OCI-LY7 (cell line): ENCODE measurements around the gene ARMC9. TPM values are rescaled to one million over a fixed set of nuclear protein-coding genes. Genes with fewer than 3 reads are reported as not detected.
"Not testable (repeated sequence)": the region's sequence is repeated elsewhere in the genome, so short reads cannot be mapped to it uniquely, and the experiment has no call there.

ENCODE experiments used
- BruUV-seq: library from RNA; stranded (reverse); fragments of 400-500 nt; replicated peaks from 2 replicates; lab custom pipeline; 2021; lab: Mats Ljungman, UMichigan
- CTCF ChIA-PET: fragments of 300-600 bp; sonication (Branson Sonifier 250); formaldehyde crosslinking; loops from one replicate; lab custom pipeline; 2022; ENCODE audit warnings: antibody characterized with exemption; ENCODE audit not compliant: unreplicated experiment; lab: Charles Lee
- POLR2A ChIA-PET: fragments of 300-600 bp; sonication (Branson Sonifier 250); formaldehyde crosslinking; loops from one replicate; lab custom pipeline; 2022; ENCODE audit warnings: antibody characterized with exemption; lab: Charles Lee
- DNase-seq: peaks from one replicate; pipeline ENCODE4 v3.0.0-alpha.2; 2015; ENCODE audit warnings: low spot score
- H2AFZ ChIP-seq: fragments of 200-600 bp; sonication (generic), shearing (Covaris generic); 2 replicates; pipeline ENCODE4 v1.6.1; 2014; ENCODE audit warnings: mild to moderate bottlenecking, antibody characterized with exemption, low read length, moderate library complexity
- H3K27ac ChIP-seq: fragments of 200-600 bp; sonication (generic); 2 replicates; pipeline ENCODE4 v1.5.1; 2014; ENCODE audit warnings: mixed run types, low read depth, mild to moderate bottlenecking, moderate library complexity, low read length, inconsistent platforms; ENCODE audit not compliant: poor library complexity, severe bottlenecking
- H3K36me3 ChIP-seq: fragments of 200-600 bp; sonication (generic); 2 replicates; pipeline ENCODE4 v1.6.1; 2014; ENCODE audit warnings: mild to moderate bottlenecking, antibody characterized with exemption, low read length, moderate library complexity, mixed read lengths; ENCODE audit not compliant: insufficient read depth
- H3K4me1 ChIP-seq: fragments of 200-600 bp; sonication (generic); 2 replicates; pipeline ENCODE4 v1.5.1; 2014; ENCODE audit warnings: mild to moderate bottlenecking, low read length; ENCODE audit not compliant: insufficient read depth, poor library complexity, severe bottlenecking
- H3K4me2 ChIP-seq: fragments of 200-600 bp; sonication (generic); 2 replicates; pipeline ENCODE4 v1.6.1; 2014; ENCODE audit warnings: mild to moderate bottlenecking, low read length
- H3K4me3 ChIP-seq: fragments of 200-600 bp; sonication (generic); 2 replicates; pipeline ENCODE4 v1.5.1; 2014; ENCODE audit warnings: mild to moderate bottlenecking, low read depth, low read length; ENCODE audit not compliant: poor library complexity, severe bottlenecking
- H3K79me2 ChIP-seq: fragments of 200-600 bp; sonication (generic); 2 replicates; pipeline ENCODE4 v1.6.1; 2016; ENCODE audit warnings: low read depth, mild to moderate bottlenecking, low read length, moderate library complexity, mixed read lengths; ENCODE audit not compliant: insufficient read depth
- H3K9me2 ChIP-seq: fragments of 200-600 bp; sonication (generic); 2 replicates; pipeline ENCODE4 v1.6.1; 2016; ENCODE audit warnings: mild to moderate bottlenecking, low read length, mixed read lengths; ENCODE audit not compliant: insufficient read depth
- H3K9me3 ChIP-seq: fragments of 200-600 bp; sonication (generic); 2 replicates; pipeline ENCODE4 v1.6.1; 2014; ENCODE audit warnings: mild to moderate bottlenecking, mixed run types, low read length, mixed read lengths
- H4K20me1 ChIP-seq: fragments of 200-600 bp; sonication (generic); 2 replicates; pipeline ENCODE4 v1.6.1; 2014; ENCODE audit warnings: mild to moderate bottlenecking, antibody characterized with exemption, low read length, moderate library complexity, mixed read lengths; ENCODE audit not compliant: insufficient read depth
- CTCF ChIP-seq: fragments of 200-600 bp; sonication (generic); conservative IDR thresholded peaks from 2 replicates; pipeline ENCODE4 v1.5.1; 2014; ENCODE audit warnings: mild to moderate bottlenecking, antibody characterized with exemption, low read length, moderate library complexity, mixed read lengths
- EZH2phosphoT487 ChIP-seq: fragments of 200-600 bp; sonication (generic); IDR thresholded peaks from 2 replicates; pipeline ENCODE4 v1.6.1; 2018; ENCODE audit warnings: low read depth, borderline replicate concordance, mild to moderate bottlenecking, mixed run types, antibody characterized with exemption, low read length, moderate library complexity, mixed read lengths
- intact Hi-C: fragments of 100-400 bp; cut with micrococcal nuclease; formaldehyde crosslinking; loops from one replicate; pipeline ENCODE4 v1.10.0; 2022; ENCODE audit not compliant: unreplicated experiment
- total RNA-seq, 2 experiments: library from RNA; depleted of rRNA in 1 of 2; stranded (reverse); fragments of >200 nt in 1 of 2; shearing (Covaris generic) in 1 of 2; gene quantifications; 2 replicates each; pipeline ENCODE4 v1.2.3, GENCODE V29; 2014 to 2022

ARMC9 gene
- total RNA-seq, 2 experiments from 2014 or later: 6.6 to 12.2 TPM

GRCh38 chr2:231191896-231192872, 6.2 kb upstream of the ARMC9 start:
- POLR2A ChIA-PET: no interaction called here
- intact Hi-C loops: no loop called here

DNA sequence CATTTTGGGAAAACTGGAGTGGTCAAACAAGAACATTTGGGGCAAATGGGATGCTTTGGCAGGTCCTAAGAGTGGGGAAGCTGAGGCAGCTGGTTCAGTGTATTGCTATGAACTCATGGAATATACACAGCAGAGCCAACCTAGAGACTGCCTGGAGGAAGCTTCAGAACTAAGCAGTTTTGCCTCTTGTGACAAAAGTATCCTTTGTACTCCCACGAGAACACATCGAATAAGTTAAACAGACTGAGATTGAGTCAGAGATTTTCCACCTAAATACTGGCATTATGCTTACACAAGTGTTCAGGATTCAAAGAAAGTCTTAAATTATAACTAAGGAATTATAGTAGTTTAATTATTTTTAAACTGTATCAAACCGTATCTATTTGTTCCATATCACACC, 5.2 kb upstream of the ARMC9 start:
- H4K20me1 ChIP-seq: no peaks in the 10 kb centered on the region
- no peaks in the 10 kb centered on the region for H3K79me2 ChIP-seq
- H3K9me2 ChIP-seq: no peaks in the 10 kb centered on the region
- intact Hi-C loops: no loop called here
- no peaks in the 10 kb centered on the region for H3K9me3 ChIP-seq
- H3K4me2 ChIP-seq: no peak overlapping the region
- DNase-seq: no peak
- peaks cover 6% of the 10 kb centered on the region for H3K4me1 ChIP-seq
- no peak overlapping the region for H3K27ac ChIP-seq
- POLR2A ChIA-PET: no interaction called here
- CTCF ChIA-PET: no interaction called here
- no TSS peak for BruUV-seq
- H3K4me3 ChIP-seq: no peak overlapping the region
- no peaks in the 10 kb centered on the region for H3K36me3 ChIP-seq
- no peak overlapping the region for H2AFZ ChIP-seq
- TF ChIP-seq EZH2phosphoT487 (no peak), CTCF (no peak)

More at GRCh38 chr2:231191896-231192872, 6.2 kb upstream of the ARMC9 start:
- Histone ChIP-seq H3K4me2 (no peak overlapping the region), H3K79me2 (no peaks in the 10 kb centered on the region), H3K36me3 (no peaks in the 10 kb centered on the region), H2AFZ (no peak overlapping the region), H3K4me3 (no peak overlapping the region), H3K27ac (no peak overlapping the region), H3K4me1 (no peaks in the 10 kb centered on the region), H3K9me3 (no peaks in the 10 kb centered on the region), H3K9me2 (no peaks in the 10 kb centered on the region), H4K20me1 (no peaks in the 10 kb centered on the region)
- peak; percentile 20 for DNase-seq
- TF ChIP-seq CTCF (peak; percentile 59), EZH2phosphoT487 (no peak)
- BruUV-seq: no TSS peak
- CTCF ChIA-PET: no interaction called here

GRCh38 chr2:231196592-231196991, 1.8 kb upstream of the ARMC9 start:
- no peak overlapping the region for H3K4me2 ChIP-seq
- no peaks in the 10 kb centered on the region for H4K20me1 ChIP-seq
- intact Hi-C loops: no loop called here
- no peaks in the 10 kb centered on the region for H3K79me2 ChIP-seq
- no TSS peak for BruUV-seq
- no peaks in the 10 kb centered on the region for H3K9me2 ChIP-seq
- no peak for DNase-seq
- no peak overlapping the region for H3K4me3 ChIP-seq
- no peaks in the 10 kb centered on the region for H3K36me3 ChIP-seq
- H3K4me1 ChIP-seq: peaks cover 10% of the 10 kb centered on the region
- no peak overlapping the region for H2AFZ ChIP-seq
- H3K27ac ChIP-seq: no peak overlapping the region
- POLR2A ChIA-PET: interaction anchor here (0.6 to 1.6 kb wide), 5 partner anchors 16 to 116 kb away, joined by 3 to 7 read pairs (median 3); no protein-coding TSS in a partner anchor
- TF ChIP-seq EZH2phosphoT487 (no peak), CTCF (no peak)
- H3K9me3 ChIP-seq: no peaks in the 10 kb centered on the region
- CTCF ChIA-PET: interaction anchor here (1.1 kb wide), 1 partner anchor 28 kb away, joined by 3 read pairs; no protein-coding TSS in a partner anchor

DNA sequence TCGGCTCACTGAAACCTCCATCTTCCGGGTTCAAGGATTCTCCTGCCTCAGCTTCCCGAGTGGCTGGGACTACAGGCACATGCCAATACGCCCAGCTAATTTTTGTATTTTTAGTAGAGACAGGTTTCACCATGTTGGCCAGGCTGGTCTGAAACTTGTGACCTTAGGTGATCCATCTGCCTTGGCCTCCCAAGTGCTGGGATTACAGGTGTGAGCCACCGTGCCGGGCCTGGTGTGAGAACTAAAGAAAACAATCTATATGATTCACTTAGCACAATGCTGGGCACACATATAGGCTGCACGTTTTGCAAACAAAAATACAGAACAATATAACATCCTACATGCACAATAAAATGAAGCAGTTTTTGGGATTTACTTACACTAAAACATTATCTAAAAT, 1.2 kb upstream of the ARMC9 start:
- H2AFZ ChIP-seq: peak overlapping the region; percentile 86; the same call in 1 of the 2 replicates
- ChIA-PET POLR2A (interaction anchor here (1.1 to 1.6 kb wide), 4 partner anchors 17 to 69 kb away, joined by 3 to 7 read pairs (median 4); no protein-coding TSS in a partner anchor), CTCF (interaction anchor here (1.1 kb wide), 1 partner anchor 27 kb away, joined by 3 read pairs; no protein-coding TSS in a partner anchor)
- H3K79me2 ChIP-seq, H4K20me1 ChIP-seq, H3K27ac ChIP-seq, H3K4me3 ChIP-seq, intact Hi-C loops, H3K9me3 ChIP-seq, BruUV-seq, H3K9me2 ChIP-seq, DNase-seq, H3K4me2 ChIP-seq, H3K36me3 ChIP-seq: not testable (repeated sequence)
- H3K4me1 ChIP-seq: peaks cover 10% of the 10 kb centered on the region
